Neural cell (in vitro differentiated cells): ENCODE measurements around the gene FKBP1A.

ENCODE experiments used
- CTCF ChIP-seq: fragments of 450-650 bp; IDR thresholded peaks from 2 replicates; pipeline ENCODE4 v1.5.1; 2014; ENCODE audit warnings: antibody characterized with exemption, mild to moderate bottlenecking, moderate library complexity; ENCODE audit not compliant: poor library complexity, severe bottlenecking
- EP300 ChIP-seq: fragments of 450-650 bp; conservative IDR thresholded peaks from 2 replicates; pipeline ENCODE4 v1.6.1; 2014; ENCODE audit warnings: antibody characterized with exemption, mild to moderate bottlenecking, moderate library complexity; ENCODE audit not compliant: poor library complexity, severe bottlenecking
- EZH2 ChIP-seq: fragments of 200-600, 300-800 bp; shearing (Covaris generic), sonication (generic); IDR thresholded peaks from 2 replicates; pipeline ENCODE4 v1.6.1; 2014; ENCODE audit warnings: antibody characterized with exemption, low read length, borderline replicate concordance, mild to moderate bottlenecking; ENCODE audit not compliant: insufficient read depth, poor library complexity, severe bottlenecking
- REST ChIP-seq: IDR thresholded peaks from 2 replicates; pipeline ENCODE4 v1.6.1; 2012; ENCODE audit warnings: borderline replicate concordance
- SMC3 ChIP-seq: fragments of 450-650 bp; conservative IDR thresholded peaks from 2 replicates; pipeline ENCODE4 v1.6.1; 2014; ENCODE audit warnings: antibody characterized with exemption, mild to moderate bottlenecking, moderate library complexity; ENCODE audit not compliant: poor library complexity

GRCh38 chr20:1382670-1383069 lies 10.2 kb downstream of the FKBP1A start:
- no peak for TF ChIP-seq CTCF
- TF ChIP-seq SMC3: no peak
- no peak for TF ChIP-seq EZH2
- no peak for TF ChIP-seq REST
- no peak for TF ChIP-seq EP300
